Measurements from ENCODE around the gene COQ2. TPM values are rescaled to one million over a fixed set of nuclear protein-coding genes. Genes with fewer than 3 reads are reported as not detected.

COQ2 gene
- polyA plus RNA-seq, 3 donors: 14.8 to 15.2 (median 15.2) TPM

DNA sequence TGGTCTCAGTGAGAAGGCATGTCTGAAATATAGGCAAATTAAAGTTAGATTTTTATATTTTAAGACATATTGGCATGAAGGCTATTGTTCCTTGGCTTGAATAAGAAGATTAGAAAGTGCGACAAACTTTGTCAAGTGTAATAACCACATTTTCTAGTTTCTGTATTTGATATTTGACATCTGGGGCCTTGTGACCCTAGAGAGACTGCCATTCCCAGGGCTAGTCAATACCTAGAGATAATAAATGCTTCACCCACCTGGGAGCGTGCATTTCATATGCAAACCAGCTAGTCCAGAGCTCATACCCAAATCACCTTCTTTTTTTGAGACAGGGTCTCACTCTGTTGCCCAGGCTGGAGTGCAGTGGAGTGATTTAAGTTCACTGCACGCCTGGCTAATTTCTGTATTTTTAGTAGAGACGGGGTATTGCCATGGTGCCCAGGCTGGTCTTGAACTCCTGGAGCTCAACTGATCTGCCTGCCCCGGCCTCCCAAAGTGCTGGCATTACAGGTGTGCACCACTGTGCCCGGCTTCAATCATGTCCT is 62.6 kb downstream of the COQ2 start:
- DNase-seq: no peak

DNA sequence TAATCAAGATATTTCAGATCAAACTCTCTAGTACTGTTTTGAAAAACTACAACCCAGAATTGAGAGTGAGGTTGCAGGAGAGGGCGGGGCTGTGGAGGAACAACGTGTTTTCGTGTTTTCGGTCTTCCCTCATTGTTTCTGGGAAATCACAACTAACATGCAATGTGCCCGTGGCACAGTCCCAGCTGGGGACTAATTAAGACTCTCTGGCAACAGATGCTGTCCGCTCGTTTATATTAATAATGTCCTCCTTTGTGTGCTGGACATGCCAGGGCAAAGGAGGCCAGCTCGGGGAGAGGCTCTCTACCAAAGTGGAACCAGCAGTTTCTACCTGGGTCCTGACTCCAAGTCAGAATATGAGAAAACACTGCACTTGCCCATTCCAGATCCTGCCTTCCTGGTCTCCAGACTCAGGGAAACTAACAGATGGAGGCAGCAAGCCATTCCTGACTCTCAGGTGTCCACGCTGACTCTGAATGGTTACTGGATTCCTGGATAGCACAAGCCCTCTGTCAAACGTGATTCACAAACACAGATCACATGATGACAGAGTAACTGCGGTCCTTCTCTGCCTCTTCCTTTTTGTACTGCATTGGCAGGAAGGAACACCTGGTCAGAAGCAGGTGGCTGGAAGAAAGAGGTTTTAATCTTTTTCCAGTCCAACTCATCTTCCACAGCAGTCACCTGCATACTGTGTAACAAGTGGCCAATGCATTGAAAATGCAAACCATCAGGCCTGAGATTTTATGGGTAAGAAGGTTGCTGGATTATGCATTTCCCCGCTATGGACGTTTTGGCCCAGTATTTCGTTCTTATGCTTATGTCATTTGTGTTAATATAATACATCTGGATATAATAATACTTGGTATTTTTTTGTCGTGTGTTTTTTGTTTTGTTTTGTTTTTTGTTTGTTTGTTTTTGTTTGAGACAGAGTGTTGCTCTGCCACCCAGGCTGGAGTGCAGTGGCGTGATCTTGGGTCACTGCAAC is 65.0 kb downstream of the COQ2 start:
- DNase-seq: no peak

- no peak for DNase-seq
Measured at GRCh38 chr4:83217721-83218522, 66.7 kb downstream of the COQ2 start.

GRCh38 chr4:83216959-83217683 is 67.5 kb downstream of the COQ2 start:
- DNase-seq: no peak

DNA sequence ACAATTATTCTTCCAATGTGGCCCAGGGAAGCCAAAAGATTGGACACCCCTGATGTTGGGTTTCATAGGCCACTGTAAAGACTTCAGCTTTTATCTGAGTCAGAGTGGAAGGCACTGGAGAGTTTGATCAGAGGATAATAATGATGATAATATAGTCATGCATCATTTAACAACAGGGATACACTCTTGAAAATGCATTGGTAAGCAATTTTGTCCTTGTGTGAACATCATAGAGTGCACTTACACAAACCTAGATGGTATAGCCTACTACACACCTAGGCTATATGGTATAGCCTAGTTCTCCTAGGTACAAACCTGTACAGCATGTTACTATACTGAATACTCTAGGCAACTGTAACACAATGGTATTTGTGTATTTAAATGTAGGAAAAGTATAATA is 70.5 kb downstream of the COQ2 start:
- DNase-seq: no peak

Other genes with a start within 250 kb of the COQ2 start
- 10 to 100 TPM; 71.6 to 80.7 (median 75.2) TPM for gene COPS4, start 249.6 kb downstream of the COQ2 start, polyA plus RNA-seq (ENCODE audit: insufficient read length in 3 of 3)
- 1 to 10 TPM; 2.6 to 3.0 (median 2.9) TPM for gene PLAC8, start 170.1 kb downstream of the COQ2 start, polyA plus RNA-seq (ENCODE audit: insufficient read length in 3 of 3)
- gene HPSE, start 50.0 kb upstream of the COQ2 start, polyA plus RNA-seq (ENCODE audit: insufficient read length in 3 of 3): 1 to 10 TPM in 1 of 3 donors, under 1 TPM in 2; 0.94 to 1.0 (median 0.95) TPM
- gene HELQ, start 171.0 kb upstream of the COQ2 start, polyA plus RNA-seq (ENCODE audit: insufficient read length in 3 of 3): 10 to 100 TPM; 17.0 to 18.5 (median 17.7) TPM
- gene MRPS18C, start 171.3 kb upstream of the COQ2 start, polyA plus RNA-seq (ENCODE audit: insufficient read length in 3 of 3): 10 to 100 TPM; 65.6 to 68.2 (median 67.3) TPM
- gene ABRAXAS1, start 200.3 kb upstream of the COQ2 start, polyA plus RNA-seq (ENCODE audit: insufficient read length in 3 of 3): 10 to 100 TPM; 20.9 to 33.3 (median 31.6) TPM